K562 (cell line): ENCODE results near the gene LAMA1. TPM values are rescaled to one million over a fixed set of nuclear protein-coding genes. Genes with fewer than 3 reads are reported as not detected.
A peak's percentile ranks its signal among the peaks of the same experiment; 100 is the strongest.

Source experiments
- ATAC-seq: fragments of 200-7000 bp; cut with Tn5 transposase; 3 replicates; pipeline ENCODE4 v1.9.1; 2020; ENCODE audit warnings: moderate library complexity
- BruUV-seq: library from RNA; stranded (reverse); fragments of 400-500 nt; replicated peaks from 2 replicates; lab custom pipeline; 2021; lab: Mats Ljungman, UMichigan
- CTCF ChIA-PET: fragments of 300-600 bp; formaldehyde crosslinking; extraction: SDS; loops from one replicate; lab custom pipeline; 2021; ENCODE audit warnings: low intra/inter-chr PET ratio; lab: Yijun Ruan, JAX
- POLR2A ChIA-PET: fragments of 300-600, 350-650 bp; sonication (Branson Sonifier 250); formaldehyde crosslinking; extraction: SDS; loops from one replicate; lab custom pipeline; 2021; ENCODE audit warnings: antibody characterized with exemption, inconsistent platforms; lab: Yijun Ruan, JAX
- DNase-seq, 4 experiments: peaks; one replicate each; pipeline versions ENCODE4 v3.0.0 to v3.0.0-alpha.2; 2011 to 2018; ENCODE audit warnings: low spot score in 3 of 4, mixed read lengths in 3 of 4; ENCODE audit errors: extremely low read depth in 1 of 4
- FAIRE-seq: peaks from 2 replicates; lab custom pipeline; 2011; peaks lifted over from hg19 to GRCh38; lab: Jason Lieb, UNC
- H2AFZ ChIP-seq: 2 replicates; pipeline ENCODE4 v1.6.0; 2011; ENCODE audit warnings: low read depth, low read length, control low read depth, inconsistent platforms
- H3K27ac ChIP-seq: fragments of 200-600 bp; 3 replicates; pipeline ENCODE4 v1.8.0; 2011; ENCODE audit warnings: low read depth, mild to moderate bottlenecking, control low read depth, inconsistent platforms, low read length, moderate library complexity, mixed read lengths; ENCODE audit errors: extremely low read depth
- H3K27me3 ChIP-seq, 2 experiments: fragments of 300-600 bp in 1 of 2; 2 replicates in 1 of 2; 3 replicates in 1 of 2; pipeline versions ENCODE4 v1.6.0 to v1.8.0; 2011; ENCODE audit warnings: inconsistent platforms in 2 of 2, low read length in 2 of 2, mild to moderate bottlenecking in 1 of 2, mixed read lengths in 1 of 2, moderate library complexity in 1 of 2; ENCODE audit not compliant: control insufficient read depth in 2 of 2, insufficient read depth in 2 of 2
- H3K36me3 ChIP-seq: fragments of 300-600 bp; 3 replicates; pipeline ENCODE4 v1.8.0; 2011; ENCODE audit warnings: mild to moderate bottlenecking, low read length, inconsistent platforms; ENCODE audit not compliant: control insufficient read depth, insufficient read depth
- H3K4me1 ChIP-seq, 2 experiments: fragments of 200-600 bp in 1 of 2; replicated peaks in 1 of 2; 2 replicates in 1 of 2; 3 replicates in 1 of 2; pipeline versions ENCODE4 v1.5.1 to v1.8.0; 2011; ENCODE audit warnings: inconsistent platforms in 2 of 2, low read length in 2 of 2, mild to moderate bottlenecking in 1 of 2, mixed read lengths in 1 of 2, moderate library complexity in 1 of 2; ENCODE audit not compliant: control insufficient read depth in 2 of 2, insufficient read depth in 2 of 2
- H3K4me2 ChIP-seq: 2 replicates; pipeline ENCODE4 v1.6.1; 2011; ENCODE audit warnings: low read length, control low read depth, inconsistent platforms, mixed read lengths; ENCODE audit not compliant: insufficient read depth
- H3K4me3 ChIP-seq: fragments of 200-600 bp; sonication (generic), shearing (Covaris generic); 2 replicates; pipeline ENCODE4 v1.5.1; 2016; ENCODE audit warnings: control low read depth, inconsistent platforms
- H3K79me2 ChIP-seq: fragments of 200-600 bp; 3 replicates; pipeline ENCODE4 v1.8.0; 2011; ENCODE audit warnings: low read length, inconsistent platforms; ENCODE audit not compliant: control insufficient read depth, insufficient read depth
- H3K9ac ChIP-seq, 2 experiments: 2 replicates each; pipeline versions ENCODE4 v1.6.0 to v1.6.1; 2011; ENCODE audit warnings: low read depth in 2 of 2, low read length in 2 of 2, control low read depth in 1 of 2, inconsistent platforms in 1 of 2, mild to moderate bottlenecking in 1 of 2, mixed read lengths in 1 of 2; ENCODE audit not compliant: insufficient read depth in 1 of 2
- H3K9me1 ChIP-seq: one replicate; pipeline ENCODE4 v1.6.0; 2011; ENCODE audit warnings: inconsistent platforms, mild to moderate bottlenecking, low read length, moderate library complexity; ENCODE audit not compliant: control insufficient read depth, insufficient read depth
- H3K9me3 ChIP-seq: replicated peaks from 2 replicates; pipeline ENCODE4 v1.5.1; 2011; ENCODE audit warnings: low read depth, low read length, inconsistent platforms; ENCODE audit not compliant: control insufficient read depth, insufficient read depth
- H4K20me1 ChIP-seq: replicated peaks from 2 replicates; pipeline ENCODE4 v1.6.1; 2011; ENCODE audit warnings: low read length, inconsistent platforms, mixed read lengths; ENCODE audit not compliant: control insufficient read depth, insufficient read depth
- ADNP ChIP-seq: fragments of 200-800 bp; sonication (Bioruptor generic); IDR thresholded peaks from 2 replicates; pipeline ENCODE4 v1.6.1; 2016; ENCODE audit warnings: missing genetic modification characterization, missing compliant biosample characterization
- CBFB ChIP-seq: sonication (generic); formaldehyde crosslinking; IDR thresholded peaks from 2 replicates; pipeline ENCODE4 v1.4.0; 2020; ENCODE audit warnings: mild to moderate bottlenecking, missing genetic modification reagents
- CEBPB ChIP-seq: fragments of 450-650 bp; IDR thresholded peaks from 2 replicates; pipeline ENCODE4 v1.6.1; 2016; ENCODE audit warnings: missing genetic modification characterization, missing compliant biosample characterization
- CEBPG ChIP-seq, 3 experiments: fragments of 200-800 bp in 1 of 3; sonication (Bioruptor generic) in 1 of 3; sonication (generic) in 1 of 3; formaldehyde crosslinking in 1 of 3; IDR thresholded peaks in 2 of 3; conservative IDR thresholded peaks in 1 of 3; 2 replicates each; pipeline versions ENCODE4 v1.6.1 to v1.8.0; 2016 to 2022; ENCODE audit warnings: missing compliant biosample characterization in 2 of 3, missing genetic modification characterization in 2 of 3, mild to moderate bottlenecking in 1 of 3, missing genetic modification reagents in 1 of 3
- GABPA ChIP-seq: fragments of 200-800 bp; sonication (Bioruptor generic); conservative IDR thresholded peaks from 2 replicates; pipeline ENCODE4 v1.6.1; 2016; ENCODE audit warnings: low read depth, missing genetic modification characterization, missing compliant biosample characterization
- NONO ChIP-seq, 2 experiments: fragments of 200-400 bp in 1 of 2; fragments of 450-650 bp in 1 of 2; formaldehyde crosslinking in 1 of 2; IDR thresholded peaks; 2 replicates each; pipeline ENCODE4 v1.6.1; 2017; ENCODE audit warnings: low read depth in 2 of 2, mild to moderate bottlenecking in 2 of 2, moderate library complexity in 2 of 2, low read length in 1 of 2
- NR2C2 ChIP-seq, 2 experiments: fragments of 200-800 bp in 1 of 2; sonication (Bioruptor generic) in 1 of 2; sonication (generic) in 1 of 2; formaldehyde crosslinking in 1 of 2; IDR thresholded peaks; 2 replicates each; pipeline versions ENCODE4 v1.6.1 to v1.8.0; 2016 to 2022; ENCODE audit warnings: mild to moderate bottlenecking in 1 of 2, missing compliant biosample characterization in 1 of 2, missing genetic modification characterization in 1 of 2, missing genetic modification reagents in 1 of 2
- WGBS: fragments of 100-300 bp; shearing (Covaris generic); methylation state at CpG from one replicate; pipeline ENCODE4 v1.1.6; 2016; ENCODE audit warnings: low coverage, mixed read lengths; ENCODE audit not compliant: insufficient coverage; ENCODE audit errors: missing lambda C conversion rate; 5-methylcytosine and 5-hydroxymethylcytosine counted together
- in situ Hi-C: fragments of 300-500 bp; cut with MboI; formaldehyde crosslinking; loops from 4 replicates; pipeline ENCODE4 v1.15.0; 2018; ENCODE audit warnings: inconsistent platforms, mixed read lengths
- intact Hi-C: fragments of 100-400 bp; cut with micrococcal nuclease; formaldehyde crosslinking; loops from 2 replicates; pipeline ENCODE4 v1.14.2; 2022
- polyA plus RNA-seq, 8 experiments: library from polyadenylated mRNA; depleted of rRNA in 4 of 8; stranded (reverse) in 5 of 8; unstranded in 3 of 8; fragments of >200 nt; fragmentation: Nextera tagmentation in 2 of 8; fragmentation: Illumina TruSeq in 1 of 8; extraction: Ambion mirVana in 2 of 8; extraction: Trizol in 1 of 8; gene quantifications; 2 replicates each; pipeline versions ENCODE4 v1.2.1 to v1.2.3, GENCODE V29; 2011 to 2014; ENCODE audit warnings: inconsistent platforms in 1 of 8, missing spikeins in 1 of 8
- total RNA-seq, 7 experiments: library from RNA; depleted of rRNA in 6 of 7; stranded (reverse); fragments of >200 nt in 6 of 7; fragmentation: Illumina TruSeq in 2 of 7; extraction: Trizol in 2 of 7; gene quantifications; 2 replicates each; pipeline versions ENCODE4 v1.2.1 to v1.2.3, GENCODE V29; 2011 to 2021; ENCODE audit warnings: low replicate concordance in 1 of 7

LAMA1 gene
- total and polyA plus RNA-seq, 9 of the 15 experiments (the other 6 are each of a cell fraction or from before 2014, with no cell fraction given), result 0.04 TPM; not detected in 8

- no peak for TF ChIP-seq CBFB
- TF ChIP-seq, all 486 proteins: peak for 6
Observed at GRCh38 chr18:7000484-7001096, 117.0 kb downstream of the LAMA1 start (continued).

- no peaks in the 10 kb centered on the region; a peak in 1 of 5 replicates for H3K4me1 ChIP-seq
- WGBS, result 3% methylated on average over 8 of the region's 8 CpGs
- in situ Hi-C loops (no loop called here), intact Hi-C loops (no loop called here)
- H3K9me1 ChIP-seq, result no peaks in the 10 kb centered on the region
- H3K4me2 ChIP-seq, result no peak overlapping the region
- H3K9ac ChIP-seq, result no peak overlapping the region
- no peak overlapping the region for H2AFZ ChIP-seq
- H3K27me3 ChIP-seq, result peaks cover 11 to 32% of the 10 kb centered on the region in 2 experiments; a peak in 3 of 5 replicates
- H3K27ac ChIP-seq, result no peak overlapping the region
- H3K9me3 ChIP-seq, result no peaks in the 10 kb centered on the region
- DNase-seq (no peak), ATAC-seq (no peak), FAIRE-seq (no peak)
- H3K4me3 ChIP-seq, result no peak overlapping the region
- ChIA-PET POLR2A (no interaction called here), CTCF (no interaction called here)
- no peaks in the 10 kb centered on the region for H4K20me1 ChIP-seq
- no peaks in the 10 kb centered on the region for H3K36me3 ChIP-seq
- TF ChIP-seq CEBPG (CRISPR knock-in tag; IDR thresholded peaks at IDR 0.05) (no peak), CEBPG (tag; conservative IDR thresholded peaks at IDR 0.05 in 1 of 2, IDR thresholded peaks at IDR 0.05 in 1 of 2) (peak; percentile 35 to 60; a peak in 3 of 4 replicates), NONO (IDR thresholded peaks at IDR 0.05; ENCODE audit: low read depth in 2 of 2, low read length in 1 of 2) (no peak), ADNP (tag) (no peak), GABPA (tag) (peak; percentile 49), NR2C2 (CRISPR knock-in tag; IDR thresholded peaks at IDR 0.05) (no peak), NR2C2 (tag; IDR thresholded peaks at IDR 0.05) (peak; percentile 38; the same call in 1 of the 2 replicates), CEBPB (peak; percentile 58; the same call in 1 of the 2 replicates)
- no peaks in the 10 kb centered on the region for H3K79me2 ChIP-seq
- BruUV-seq, result no TSS peak
Observed at GRCh38 chr18:6997808-6998207, 119.8 kb downstream of the LAMA1 start.
